GM12874 (cell line): Measurements from ENCODE around the gene SPATA21.

Experiments used
- CTCF ChIP-seq: IDR thresholded peaks from 2 replicates; pipeline ENCODE4 v1.5.1; 2011; ENCODE audit warnings: low read depth, mild to moderate bottlenecking, control low read depth, low read length, moderate library complexity; ENCODE audit not compliant: insufficient read depth

SPATA21 gene

GRCh38 chr1:16449666-16450065, 12.4 kb upstream of the SPATA21 start:
- no peak for TF ChIP-seq CTCF

- no peak for TF ChIP-seq CTCF
These were observed 11.8 kb upstream of the SPATA21 start for GRCh38 chr1:16449065-16449464.

GRCh38 chr1:16447641-16448040, 10.4 kb upstream of the SPATA21 start:
- no peak for TF ChIP-seq CTCF

- no peak for TF ChIP-seq CTCF
These were observed 8.9 kb upstream of the SPATA21 start for GRCh38 chr1:16446116-16446515.

- TF ChIP-seq CTCF, result no peak
These were observed 7.8 kb upstream of the SPATA21 start for GRCh38 chr1:16445052-16445451.

- TF ChIP-seq CTCF, result no peak
These were observed 6.9 kb upstream of the SPATA21 start for GRCh38 chr1:16443975-16444770.

GRCh38 chr1:16442941-16443340, 5.7 kb upstream of the SPATA21 start:
- no peak for TF ChIP-seq CTCF
